Measurements from ENCODE around the gene CCDC88C.

DNA sequence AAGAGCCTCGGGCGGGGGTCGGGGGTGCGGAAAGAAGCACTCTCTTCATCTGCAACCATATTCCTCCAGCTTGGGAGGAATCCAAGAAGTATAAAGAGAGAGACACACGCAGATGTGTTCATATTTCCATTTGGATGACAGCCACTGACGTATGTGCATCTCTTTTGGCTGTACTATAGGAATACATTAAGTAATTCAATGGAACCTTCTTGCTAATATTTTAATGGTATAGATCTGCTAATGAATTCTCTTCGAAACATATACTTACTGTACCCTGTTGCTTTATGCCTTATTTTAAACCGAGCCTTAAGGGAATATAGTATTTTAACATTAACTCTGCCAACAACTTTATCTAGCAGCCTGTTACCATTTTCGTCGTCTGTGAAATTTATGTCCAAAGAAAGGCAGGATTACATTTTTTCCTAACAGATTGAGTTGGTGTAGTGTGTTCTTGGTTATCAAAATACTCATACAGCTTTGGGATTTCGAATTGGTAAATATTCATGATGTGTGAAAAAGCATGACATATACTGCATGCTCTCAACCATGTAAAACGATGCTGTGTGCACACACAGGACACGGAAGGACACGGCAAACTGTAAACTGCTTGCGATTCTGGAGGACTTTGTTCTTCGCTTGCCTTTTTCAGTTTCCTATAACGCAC, 84.5 kb downstream of the CCDC88C start:
- TF ChIP-seq, protein P1, sequence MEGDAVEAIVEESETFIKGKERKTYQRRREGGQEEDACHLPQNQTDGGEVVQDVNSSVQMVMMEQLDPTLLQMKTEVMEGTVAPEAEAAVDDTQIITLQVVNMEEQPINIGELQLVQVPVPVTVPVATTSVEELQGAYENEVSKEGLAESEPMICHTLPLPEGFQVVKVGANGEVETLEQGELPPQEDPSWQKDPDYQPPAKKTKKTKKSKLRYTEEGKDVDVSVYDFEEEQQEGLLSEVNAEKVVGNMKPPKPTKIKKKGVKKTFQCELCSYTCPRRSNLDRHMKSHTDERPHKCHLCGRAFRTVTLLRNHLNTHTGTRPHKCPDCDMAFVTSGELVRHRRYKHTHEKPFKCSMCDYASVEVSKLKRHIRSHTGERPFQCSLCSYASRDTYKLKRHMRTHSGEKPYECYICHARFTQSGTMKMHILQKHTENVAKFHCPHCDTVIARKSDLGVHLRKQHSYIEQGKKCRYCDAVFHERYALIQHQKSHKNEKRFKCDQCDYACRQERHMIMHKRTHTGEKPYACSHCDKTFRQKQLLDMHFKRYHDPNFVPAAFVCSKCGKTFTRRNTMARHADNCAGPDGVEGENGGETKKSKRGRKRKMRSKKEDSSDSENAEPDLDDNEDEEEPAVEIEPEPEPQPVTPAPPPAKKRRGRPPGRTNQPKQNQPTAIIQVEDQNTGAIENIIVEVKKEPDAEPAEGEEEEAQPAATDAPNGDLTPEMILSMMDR (IDR thresholded peaks at IDR 0.05) = no peak
- TF ChIP-seq POLR2A (IDR thresholded peaks at IDR 0.05) (no peak), POLR2AphosphoS5 (IDR thresholded peaks at IDR 0.05) (no peak)

Measured in upper lobe of left lung (tissue), 4 donors.